Transverse colon (tissue), 4 donors: ENCODE measurements around the gene DMC1.

Source experiments
- POLR2A ChIP-seq: fragments of 450-650 bp; IDR thresholded peaks from one replicate; pipeline ENCODE4 v1.6.1; 2016; ENCODE audit warnings: antibody characterized with exemption, mild to moderate bottlenecking, moderate library complexity
- POLR2AphosphoS5 ChIP-seq, 3 donors: sonication (generic); formaldehyde crosslinking; IDR thresholded peaks; one replicate each; pipeline ENCODE4 v1.6.1; 2016; ENCODE audit warnings: antibody characterized with exemption in 3 of 3
- TF ChIP-seq, protein P1 (sequence below), 5 experiments: fragments of 200-600 bp in 3 of 5; fragments of 450-650 bp in 2 of 5; sonication (generic) in 3 of 5; IDR thresholded peaks; 1 replicate in 2 of 5; 2 replicates in 3 of 5; pipeline ENCODE4 v1.5.1; 2016 to 2017; ENCODE audit warnings: antibody characterized with exemption in 5 of 5, inconsistent platforms in 3 of 5, mild to moderate bottlenecking in 2 of 5, moderate library complexity in 1 of 5

- TF ChIP-seq, protein P1, sequence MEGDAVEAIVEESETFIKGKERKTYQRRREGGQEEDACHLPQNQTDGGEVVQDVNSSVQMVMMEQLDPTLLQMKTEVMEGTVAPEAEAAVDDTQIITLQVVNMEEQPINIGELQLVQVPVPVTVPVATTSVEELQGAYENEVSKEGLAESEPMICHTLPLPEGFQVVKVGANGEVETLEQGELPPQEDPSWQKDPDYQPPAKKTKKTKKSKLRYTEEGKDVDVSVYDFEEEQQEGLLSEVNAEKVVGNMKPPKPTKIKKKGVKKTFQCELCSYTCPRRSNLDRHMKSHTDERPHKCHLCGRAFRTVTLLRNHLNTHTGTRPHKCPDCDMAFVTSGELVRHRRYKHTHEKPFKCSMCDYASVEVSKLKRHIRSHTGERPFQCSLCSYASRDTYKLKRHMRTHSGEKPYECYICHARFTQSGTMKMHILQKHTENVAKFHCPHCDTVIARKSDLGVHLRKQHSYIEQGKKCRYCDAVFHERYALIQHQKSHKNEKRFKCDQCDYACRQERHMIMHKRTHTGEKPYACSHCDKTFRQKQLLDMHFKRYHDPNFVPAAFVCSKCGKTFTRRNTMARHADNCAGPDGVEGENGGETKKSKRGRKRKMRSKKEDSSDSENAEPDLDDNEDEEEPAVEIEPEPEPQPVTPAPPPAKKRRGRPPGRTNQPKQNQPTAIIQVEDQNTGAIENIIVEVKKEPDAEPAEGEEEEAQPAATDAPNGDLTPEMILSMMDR (IDR thresholded peaks at IDR 0.05) = no peak
- TF ChIP-seq POLR2A (no peak), POLR2AphosphoS5 (IDR thresholded peaks at IDR 0.05) (no peak)
Measured at GRCh38 chr22:38566726-38567504, 3.1 kb downstream of the DMC1 start.
